ENCODE results near the gene ABCA1. TPM values are rescaled to one million over a fixed set of nuclear protein-coding genes. Genes with fewer than 3 reads are reported as not detected.

The ABCA1 gene
- total and polyA plus RNA-seq, 2 of the 13 experiments (the other 11 are each of a cell fraction or from before 2014, with no cell fraction given) = 26.8 to 63.8 TPM

DNA sequence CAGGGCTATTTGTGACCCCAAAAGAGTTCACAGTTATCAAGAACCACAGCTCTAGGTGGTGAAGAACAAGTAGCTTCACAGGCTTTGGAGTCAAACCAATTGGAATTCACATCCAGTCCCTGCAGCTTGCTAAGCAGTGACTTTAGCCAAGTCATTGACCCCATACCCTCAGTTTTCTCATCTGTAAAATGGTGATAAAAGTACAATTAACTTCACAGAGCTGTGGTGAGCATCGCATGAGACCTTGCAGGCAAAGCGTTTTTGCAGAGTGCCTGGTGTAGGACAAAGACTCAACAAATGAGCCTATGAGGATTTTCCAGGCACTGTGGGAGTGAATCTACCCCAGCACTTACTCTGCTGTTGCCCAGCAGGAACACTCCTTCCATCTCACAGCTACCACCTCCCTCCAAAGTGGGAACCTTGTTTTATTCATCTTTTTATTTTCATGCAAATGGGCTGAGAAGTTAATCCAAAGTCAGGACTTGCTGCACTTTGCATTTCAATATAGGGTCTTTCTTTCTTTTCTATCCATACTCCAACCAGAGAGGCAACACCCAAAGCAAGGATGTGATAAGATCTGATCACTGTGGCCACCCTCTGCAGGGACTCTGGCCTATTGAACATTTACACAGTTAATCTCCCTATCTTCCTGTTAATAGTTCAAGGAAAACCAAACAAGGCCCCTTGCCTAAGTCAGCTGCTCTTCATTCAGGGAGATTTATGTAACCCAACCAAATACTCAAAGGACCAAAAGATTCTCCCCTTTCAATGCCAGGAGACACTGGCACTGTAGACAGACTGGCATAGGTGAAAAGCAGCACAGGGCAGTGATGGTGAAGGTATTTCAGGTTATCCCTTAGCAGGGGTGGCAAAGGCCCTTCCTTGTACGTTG is 41.9 kb downstream of the ABCA1 start (continued):
- TF ChIP-seq ZNF790 (CRISPR knock-in tag; IDR thresholded peaks at IDR 0.05; ENCODE audit: borderline replicate concordance) = no peak
- TF ChIP-seq GATAD1 (CRISPR knock-in tag; IDR thresholded peaks at IDR 0.05) = peak; percentile 61; the same call in 1 of the 2 replicates
- peak; percentile 96 for TF ChIP-seq ISL2 (CRISPR knock-in tag; IDR thresholded peaks at IDR 0.05)
- TF ChIP-seq ZNF331 (CRISPR knock-in tag; IDR thresholded peaks at IDR 0.05) = peak; percentile 87; the same call in 1 of the 2 replicates
- no peak for TF ChIP-seq ZNF883 (CRISPR knock-in tag; IDR thresholded peaks at IDR 0.05; ENCODE audit: not compliant biosample characterization)
- TF ChIP-seq E2F1 (CRISPR knock-in tag; IDR thresholded peaks at IDR 0.05) = no peak
- TF ChIP-seq GFI1 (CRISPR knock-in tag; IDR thresholded peaks at IDR 0.05; ENCODE audit: borderline replicate concordance) = peak; percentile 75; the same call in 1 of the 2 replicates
- TF ChIP-seq PCBP1 (IDR thresholded peaks at IDR 0.05; ENCODE audit: borderline replicate concordance, low read depth, low read length) = no peak
- no peak for TF ChIP-seq HIVEP1 (CRISPR knock-in tag; IDR thresholded peaks at IDR 0.05)
- TF ChIP-seq ZBTB21 (CRISPR knock-in tag; IDR thresholded peaks at IDR 0.05) = no peak
- TF ChIP-seq, protein P1, sequence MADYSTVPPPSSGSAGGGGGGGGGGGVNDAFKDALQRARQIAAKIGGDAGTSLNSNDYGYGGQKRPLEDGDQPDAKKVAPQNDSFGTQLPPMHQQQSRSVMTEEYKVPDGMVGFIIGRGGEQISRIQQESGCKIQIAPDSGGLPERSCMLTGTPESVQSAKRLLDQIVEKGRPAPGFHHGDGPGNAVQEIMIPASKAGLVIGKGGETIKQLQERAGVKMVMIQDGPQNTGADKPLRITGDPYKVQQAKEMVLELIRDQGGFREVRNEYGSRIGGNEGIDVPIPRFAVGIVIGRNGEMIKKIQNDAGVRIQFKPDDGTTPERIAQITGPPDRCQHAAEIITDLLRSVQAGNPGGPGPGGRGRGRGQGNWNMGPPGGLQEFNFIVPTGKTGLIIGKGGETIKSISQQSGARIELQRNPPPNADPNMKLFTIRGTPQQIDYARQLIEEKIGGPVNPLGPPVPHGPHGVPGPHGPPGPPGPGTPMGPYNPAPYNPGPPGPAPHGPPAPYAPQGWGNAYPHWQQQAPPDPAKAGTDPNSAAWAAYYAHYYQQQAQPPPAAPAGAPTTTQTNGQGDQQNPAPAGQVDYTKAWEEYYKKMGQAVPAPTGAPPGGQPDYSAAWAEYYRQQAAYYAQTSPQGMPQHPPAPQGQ (CRISPR knock-in tag; IDR thresholded peaks at IDR 0.05; ENCODE audit: borderline replicate concordance) = no peak
- TF ChIP-seq ZBTB7A (CRISPR knock-in tag; IDR thresholded peaks at IDR 0.05) = peak; percentile 68; the same call in 1 of the 2 replicates
- TF ChIP-seq KLF15 (CRISPR knock-in tag; IDR thresholded peaks at IDR 0.05; ENCODE audit: borderline replicate concordance) = no peak
- TF ChIP-seq LBX2 (CRISPR knock-in tag; IDR thresholded peaks at IDR 0.05; ENCODE audit: borderline replicate concordance) = no peak
- no peak; the same call in 1 of the 2 replicates for TF ChIP-seq ZNF292 (CRISPR knock-in tag; IDR thresholded peaks at IDR 0.05; ENCODE audit: borderline replicate concordance, low read depth)
- no peak for TF ChIP-seq ZNF562 (CRISPR knock-in tag; IDR thresholded peaks at IDR 0.05; ENCODE audit: borderline replicate concordance)
- TF ChIP-seq HNF4A (CRISPR knock-in tag; IDR thresholded peaks at IDR 0.05) = peak; percentile 99
- TF ChIP-seq SNAPC4 (CRISPR knock-in tag; IDR thresholded peaks at IDR 0.05) = no peak
- 0 out of 2 replicates have a peak, but pooled peaks have one; percentile 52 for TF ChIP-seq SNAPC2 (CRISPR knock-in tag; IDR thresholded peaks at IDR 0.05)
- TF ChIP-seq, protein P2, sequence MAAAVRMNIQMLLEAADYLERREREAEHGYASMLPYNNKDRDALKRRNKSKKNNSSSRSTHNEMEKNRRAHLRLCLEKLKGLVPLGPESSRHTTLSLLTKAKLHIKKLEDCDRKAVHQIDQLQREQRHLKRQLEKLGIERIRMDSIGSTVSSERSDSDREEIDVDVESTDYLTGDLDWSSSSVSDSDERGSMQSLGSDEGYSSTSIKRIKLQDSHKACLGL (CRISPR knock-in tag; IDR thresholded peaks at IDR 0.05) = no peak
